GM21737 (cell line): ENCODE data around the gene CIB2.
"Not testable (repeated sequence)": the region's sequence is repeated elsewhere in the genome, so short reads cannot be mapped to it uniquely, and the experiment has no call there.

Source experiments
- ATAC-seq: cut with Tn5 transposase; IDR thresholded peaks from one replicate; pipeline ENCODE4 v1.9.1; 2021; ENCODE audit warnings: mild to moderate bottlenecking, moderate library complexity; ENCODE audit not compliant: unreplicated experiment

The CIB2 gene

GRCh38 chr15:78131295-78132061 is at the start of gene CIB2:
Gene CIB2 (minus strand): TSS chr15:78131445. CDS start chr15:78131215, 230 bp downstream.
- ATAC-seq, result peak; percentile 78

GRCh38 chr15:78179906-78180305 is 48.7 kb upstream of the CIB2 start:
- ATAC-seq, result no peak

GRCh38 chr15:78179286-78179840 is 48.1 kb upstream of the CIB2 start:
- ATAC-seq, result no peak

GRCh38 chr15:78178064-78178463 is 46.8 kb upstream of the CIB2 start:
- no peak for ATAC-seq

GRCh38 chr15:78177447-78177873 is 46.2 kb upstream of the CIB2 start:
- ATAC-seq, result no peak

- ATAC-seq, result no peak
Measured at GRCh38 chr15:78175330-78175729, 44.1 kb upstream of the CIB2 start.

GRCh38 chr15:78174401-78174800 is 43.2 kb upstream of the CIB2 start:
- ATAC-seq, result no peak

GRCh38 chr15:78171864-78172472 is 40.7 kb upstream of the CIB2 start:
- no peak for ATAC-seq

- ATAC-seq, result peak; percentile 72
Measured at GRCh38 chr15:78170848-78171773, 39.9 kb upstream of the CIB2 start.

- no peak for ATAC-seq
Measured at GRCh38 chr15:78168608-78169007, 37.4 kb upstream of the CIB2 start.

GRCh38 chr15:78167227-78167888 is 36.1 kb upstream of the CIB2 start:
- peak; percentile 69 for ATAC-seq

- ATAC-seq, result no peak
Measured at GRCh38 chr15:78164010-78164409, 32.8 kb upstream of the CIB2 start.

- no peak for ATAC-seq
Measured at GRCh38 chr15:78162038-78162437, 30.8 kb upstream of the CIB2 start.

GRCh38 chr15:78159395-78159794 is 28.1 kb upstream of the CIB2 start:
- no peak for ATAC-seq

- no peak for ATAC-seq
Measured at GRCh38 chr15:78157203-78157602, 26.0 kb upstream of the CIB2 start.

GRCh38 chr15:78156653-78157052 is 25.4 kb upstream of the CIB2 start:
- ATAC-seq, result no peak

GRCh38 chr15:78155355-78155939 is 24.2 kb upstream of the CIB2 start:
- ATAC-seq, result no peak

- no peak for ATAC-seq
Measured at GRCh38 chr15:78154955-78155354, 23.7 kb upstream of the CIB2 start.

- not testable (repeated sequence) for ATAC-seq
Measured at GRCh38 chr15:78151075-78151474, 19.8 kb upstream of the CIB2 start.
